Testis (tissue), 3 donors: ENCODE measurements around the gene MAML3. TPM values are rescaled to one million over a fixed set of nuclear protein-coding genes. Genes with fewer than 3 reads are reported as not detected.

Experiments
- DNase-seq: peaks from one replicate; pipeline ENCODE4 v3.0.0-alpha.2; 2019
- H3K27ac ChIP-seq, 2 donors: fragments of 200-600 bp; sonication (generic); one replicate each; pipeline ENCODE4 v1.5.1; 2019
- H3K27me3 ChIP-seq: fragments of 200-600 bp; sonication (generic); one replicate; pipeline ENCODE4 v1.5.1; 2019
- H3K36me3 ChIP-seq: fragments of 200-600 bp; sonication (generic); one replicate; pipeline ENCODE4 v1.5.1; 2017; ENCODE audit warnings: low read depth; ENCODE audit errors: missing control alignments
- H3K4me1 ChIP-seq: fragments of 200-600 bp; sonication (generic); one replicate; pipeline ENCODE4 v1.5.1; 2019
- H3K4me3 ChIP-seq, 2 donors: fragments of 200-600 bp; sonication (generic); one replicate each; pipeline ENCODE4 v1.5.1; 2017 to 2019
- H3K9me3 ChIP-seq: fragments of 200-600 bp; sonication (generic); one replicate; pipeline ENCODE4 v1.5.1; 2017
- CTCF ChIP-seq, 3 experiments: fragments of 450-650 bp in 2 of 3; fragments of 200-600 bp in 1 of 3; sonication (generic) in 1 of 3; IDR thresholded peaks; one replicate each; pipeline ENCODE4 v1.5.1; 2016 to 2019; ENCODE audit warnings: antibody characterized with exemption in 3 of 3, mild to moderate bottlenecking in 2 of 3, moderate library complexity in 1 of 3
- POLR2A ChIP-seq: fragments of 450-650 bp; IDR thresholded peaks from one replicate; pipeline ENCODE4 v1.6.1; 2017; ENCODE audit warnings: antibody characterized with exemption, mild to moderate bottlenecking, moderate library complexity
- WGBS, 2 donors: methylation state at CpG; one replicate each; pipeline ENCODE4 v1.1.5; 2018; 5-methylcytosine and 5-hydroxymethylcytosine counted together
- intact Hi-C: fragments of 100-400 bp; cut with DNase I; formaldehyde crosslinking; loops from one replicate; pipeline ENCODE4 v1.15.1; 2023; ENCODE audit warnings: low total_unique reads
- polyA plus RNA-seq: library from polyadenylated mRNA; stranded (reverse); fragments of 350-450 nt; fragmentation: Illumina TruSeq; extraction: RNeasy Lipid Tissue Mini Kit (QIAGEN cat#74804); gene quantifications from one replicate; pipeline ENCODE4 v1.2.3, GENCODE V29; 2014; ENCODE audit warnings: low read depth, low replicate concordance; ENCODE audit not compliant: insufficient read depth
- total RNA-seq, 2 donors: library from RNA; depleted of rRNA; stranded (reverse); fragments of >200 nt; gene quantifications; one replicate each; pipeline ENCODE4 v1.2.3, GENCODE V29; 2016

Gene MAML3
- total and polyA plus RNA-seq, 3 donors from 2014 or later, result 7.6 to 21.2 (median 18.8) TPM

DNA sequence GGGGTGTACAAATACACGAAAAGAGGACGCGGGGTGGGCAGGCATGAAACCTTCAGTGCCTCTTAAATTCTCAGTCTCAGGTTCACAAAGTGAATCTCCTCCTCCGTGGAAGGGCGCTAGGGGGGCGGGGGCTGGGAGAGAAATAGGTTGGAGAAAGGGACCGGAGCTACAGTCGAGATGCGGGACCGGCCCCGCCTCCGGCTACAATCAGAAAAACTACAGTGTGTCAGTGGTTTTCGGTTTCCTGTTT, 3.4 kb downstream of the MAML3 start:
- intact Hi-C loops, result loop anchor here (5.0 kb wide), 3 partner anchors 102 to 413 kb away; no protein-coding TSS in a partner anchor
- H3K27ac ChIP-seq, result peak overlapping the region; percentile 93 to 98
- peak overlapping the region; percentile 73 to 96 for H3K4me3 ChIP-seq
- H3K27me3 ChIP-seq, result no peaks in the 10 kb centered on the region
- DNase-seq, result peak; percentile 91
- H3K9me3 ChIP-seq, result no peaks in the 10 kb centered on the region
- TF ChIP-seq POLR2A, result no peak
- TF ChIP-seq CTCF (IDR thresholded peaks at IDR 0.05), result no peak
- no peaks in the 10 kb centered on the region for H3K4me1 ChIP-seq
- H3K36me3 ChIP-seq, result no peaks in the 10 kb centered on the region
- 0% methylated on average over 13 of the region's 13 CpGs for WGBS, 2 donors

GRCh38 chr4:140149846-140150635, 3.9 kb downstream of the MAML3 start:
- WGBS, 2 donors, result 1% methylated on average over 19 to 20 of the region's 20 CpGs
- DNase-seq, result peak; percentile 87
- H3K36me3 ChIP-seq, result no peaks in the 10 kb centered on the region
- TF ChIP-seq POLR2A, result no peak
- TF ChIP-seq CTCF (IDR thresholded peaks at IDR 0.05), result peak in 2 of 3 experiments; percentile 18 to 42
- no peaks in the 10 kb centered on the region for H3K4me1 ChIP-seq
- H3K27ac ChIP-seq, result peak overlapping the region; percentile 93 to 98
- H3K4me3 ChIP-seq, result peak overlapping the region; percentile 73 to 96
- H3K9me3 ChIP-seq, result no peaks in the 10 kb centered on the region
- intact Hi-C loops, result loop anchor here (5.0 kb wide), 3 partner anchors 102 to 413 kb away; no protein-coding TSS in a partner anchor
- no peaks in the 10 kb centered on the region for H3K27me3 ChIP-seq

- TF ChIP-seq CTCF (IDR thresholded peaks at IDR 0.05), result no peak
- no peak for TF ChIP-seq POLR2A
- WGBS, 2 donors, result 74 to 95% methylated on average over 5 of the region's 5 CpGs
- no peaks in the 10 kb centered on the region for H3K27me3 ChIP-seq
- H3K9me3 ChIP-seq, result no peaks in the 10 kb centered on the region
- H3K4me3 ChIP-seq, result no peak overlapping the region
- H3K27ac ChIP-seq, result no peak overlapping the region
- intact Hi-C loops, result no loop called here
- H3K36me3 ChIP-seq, result no peaks in the 10 kb centered on the region
- no peak for DNase-seq
- H3K4me1 ChIP-seq, result no peaks in the 10 kb centered on the region
These were observed 9.9 kb downstream of the MAML3 start for GRCh38 chr4:140144050-140144449.

DNA sequence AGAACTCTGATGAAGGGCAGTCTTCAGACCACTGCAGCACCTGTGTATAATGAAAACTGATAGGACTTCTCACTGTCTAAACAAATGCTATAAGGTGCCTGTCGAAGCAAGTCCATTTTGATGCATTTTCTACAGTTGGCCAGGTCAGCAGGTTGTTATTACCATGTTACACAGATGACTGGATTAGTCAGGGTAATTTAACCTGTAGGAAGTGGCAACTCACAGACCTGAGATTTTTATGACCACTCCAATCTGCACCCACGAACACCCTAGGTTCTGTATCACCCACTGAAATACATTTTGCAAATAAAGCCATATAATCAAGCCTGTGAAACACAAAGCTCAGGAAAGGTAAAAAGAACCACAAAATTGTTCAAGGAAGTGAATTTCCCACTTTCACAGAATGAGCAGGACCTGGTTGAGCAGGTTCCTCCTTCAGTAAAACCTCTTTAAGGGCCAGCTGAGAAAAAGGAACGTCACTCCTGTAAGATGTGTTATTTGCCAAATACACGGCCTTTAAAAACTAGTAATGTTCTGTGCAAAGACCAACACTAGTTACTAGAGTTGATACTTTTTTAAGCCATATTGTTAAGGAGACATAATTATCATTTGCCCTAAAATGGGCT, 12.7 kb downstream of the MAML3 start:
- no peaks in the 10 kb centered on the region for H3K9me3 ChIP-seq
- no peak for DNase-seq
- H3K36me3 ChIP-seq, result no peaks in the 10 kb centered on the region
- H3K27ac ChIP-seq, result no peak overlapping the region
- TF ChIP-seq POLR2A (no peak), CTCF (IDR thresholded peaks at IDR 0.05) (no peak)
- intact Hi-C loops, result no loop called here
- 73 to 74% methylated on average over 4 of the region's 4 CpGs for WGBS, 2 donors
- H3K4me3 ChIP-seq, result no peak overlapping the region
- no peaks in the 10 kb centered on the region for H3K4me1 ChIP-seq
- no peaks in the 10 kb centered on the region for H3K27me3 ChIP-seq

- H3K36me3 ChIP-seq, result no peaks in the 10 kb centered on the region
- no peak overlapping the region for H3K27ac ChIP-seq
- no peaks in the 10 kb centered on the region for H3K9me3 ChIP-seq
- DNase-seq, result no peak
- H3K4me1 ChIP-seq, result peaks cover under 1% of the 10 kb centered on the region
- no peak overlapping the region for H3K4me3 ChIP-seq
- H3K27me3 ChIP-seq, result no peaks in the 10 kb centered on the region
- TF ChIP-seq CTCF (IDR thresholded peaks at IDR 0.05) (no peak), POLR2A (no peak)
- 87 to 90% methylated on average over 3 of the region's 3 CpGs for WGBS, 2 donors
- intact Hi-C loops, result no loop called here
These were observed 13.4 kb downstream of the MAML3 start for GRCh38 chr4:140140566-140140965.
